K562 (cell line): Measurements from ENCODE around the gene WDR62. TPM values are rescaled to one million over a fixed set of nuclear protein-coding genes. Genes with fewer than 3 reads are reported as not detected.

Experiments used
- ARID1B ChIP-seq: fragments of 450-650 bp; IDR thresholded peaks from 2 replicates; pipeline ENCODE4 v1.6.1; 2016; ENCODE audit warnings: antibody characterized with exemption, mild to moderate bottlenecking, inconsistent platforms
- ARID3B ChIP-seq: fragments of 250-450 bp; sonication (Bioruptor Pico); IDR thresholded peaks from 2 replicates; pipeline ENCODE4 v1.4.0; 2020; ENCODE audit warnings: borderline replicate concordance
- ATF1 ChIP-seq, 2 experiments: fragments of 450-650 bp in 1 of 2; IDR thresholded peaks; 2 replicates each; pipeline ENCODE4 v1.6.1; 2016; ENCODE audit warnings: missing compliant biosample characterization in 1 of 2, missing genetic modification characterization in 1 of 2
- DIDO1 ChIP-seq: fragments of 450-650 bp; IDR thresholded peaks from 2 replicates; pipeline ENCODE4 v1.6.1; 2016; ENCODE audit warnings: low read depth, missing biosample characterization, missing genetic modification characterization
- ELF2 ChIP-seq: fragments of 250-450 bp; sonication (Bioruptor Pico); IDR thresholded peaks from 2 replicates; pipeline ENCODE4 v1.5.0; 2021; ENCODE audit warnings: mild to moderate bottlenecking
- FOXA3 ChIP-seq, 2 experiments: fragments of 450-650 bp in 1 of 2; sonication (generic) in 1 of 2; formaldehyde crosslinking; IDR thresholded peaks in 1 of 2; conservative IDR thresholded peaks in 1 of 2; 2 replicates each; pipeline versions ENCODE4 v1.4.0 to v1.8.0; 2020 to 2022; ENCODE audit warnings: mild to moderate bottlenecking in 2 of 2, missing genetic modification reagents in 1 of 2
- FOXK2 ChIP-seq, 2 experiments: fragments of 450-650 bp; IDR thresholded peaks in 1 of 2; conservative IDR thresholded peaks in 1 of 2; 2 replicates each; pipeline ENCODE4 v1.6.1; 2016; ENCODE audit warnings: low read depth in 2 of 2, mild to moderate bottlenecking in 1 of 2
- HDAC1 ChIP-seq, 2 experiments: fragments of 450-650 bp; IDR thresholded peaks; 2 replicates each; pipeline ENCODE4 v1.6.1; 2016 to 2017; ENCODE audit warnings: inconsistent platforms in 1 of 2, mild to moderate bottlenecking in 1 of 2, moderate library complexity in 1 of 2
- HDAC8 ChIP-seq: fragments of 450-650 bp; IDR thresholded peaks from 2 replicates; pipeline ENCODE4 v1.6.1; 2016; ENCODE audit warnings: mild to moderate bottlenecking, missing genetic modification characterization, moderate library complexity, missing compliant biosample characterization
- HDGF ChIP-seq: fragments of 450-650 bp; IDR thresholded peaks from 2 replicates; pipeline ENCODE4 v1.6.1; 2016
- NEUROD1 ChIP-seq: fragments of 150-350 bp; IDR thresholded peaks from 2 replicates; pipeline ENCODE4 v1.6.1; 2014; ENCODE audit warnings: borderline replicate concordance, low read length, low read depth; ENCODE audit not compliant: partially characterized antibody
- POLR2B ChIP-seq: fragments of 450-650 bp; IDR thresholded peaks from 2 replicates; pipeline ENCODE4 v1.6.1; 2018; ENCODE audit warnings: low read depth; ENCODE audit not compliant: partially characterized antibody
- SMAD3 ChIP-seq: fragments of 450-650 bp; formaldehyde crosslinking; conservative IDR thresholded peaks from 2 replicates; pipeline ENCODE4 v1.4.0; 2020; ENCODE audit warnings: mild to moderate bottlenecking
- SMARCE1 ChIP-seq: fragments of 450-650 bp; IDR thresholded peaks from 2 replicates; pipeline ENCODE4 v1.7.1; 2016; ENCODE audit warnings: mild to moderate bottlenecking
- STAT5A ChIP-seq: IDR thresholded peaks from 2 replicates; pipeline ENCODE4 v1.6.1; 2012; ENCODE audit warnings: low read length, inconsistent platforms, borderline replicate concordance
- TAL1 ChIP-seq: fragments of 450-650 bp; IDR thresholded peaks from 2 replicates; pipeline ENCODE4 v1.6.1; 2016; ENCODE audit warnings: mild to moderate bottlenecking
- THAP7 ChIP-seq: fragments of 250-450 bp; sonication (Bioruptor Pico); IDR thresholded peaks from 2 replicates; pipeline ENCODE4 v1.5.0; 2021
- YY1 ChIP-seq, 3 experiments: IDR thresholded peaks; 2 replicates each; pipeline ENCODE4 v1.6.1; 2011; ENCODE audit warnings: low read length in 2 of 3, mild to moderate bottlenecking in 2 of 3, moderate library complexity in 2 of 3, borderline replicate concordance in 1 of 3, control low read depth in 1 of 3, low read depth in 1 of 3; ENCODE audit not compliant: insufficient read depth in 3 of 3, insufficient replicate concordance in 2 of 3, control insufficient read depth in 1 of 3, insufficient read length in 1 of 3; ENCODE audit errors: extremely low read depth in 1 of 3
- ZNF589 ChIP-seq: fragments of 200-800 bp; sonication (Bioruptor generic); IDR thresholded peaks from 2 replicates; pipeline ENCODE4 v1.6.1; 2016; ENCODE audit warnings: low read depth, missing genetic modification characterization, missing compliant biosample characterization
- ZNF644 ChIP-seq: fragments of 200-800 bp; sonication (Bioruptor generic); IDR thresholded peaks from 2 replicates; pipeline ENCODE4 v1.6.1; 2016; ENCODE audit warnings: low read depth, missing genetic modification characterization, missing compliant biosample characterization
- ZNF655 ChIP-seq: fragments of 250-450 bp; sonication (Bioruptor Pico); IDR thresholded peaks from 2 replicates; pipeline ENCODE4 v1.5.0; 2021
- ZNF695 ChIP-seq: fragments of 450-650 bp; formaldehyde crosslinking; IDR thresholded peaks from 2 replicates; pipeline ENCODE4 v1.4.0; 2020; ENCODE audit warnings: mild to moderate bottlenecking, moderate library complexity
- ZNF707 ChIP-seq: fragments of 250-450 bp; sonication (Bioruptor Pico); conservative IDR thresholded peaks from 2 replicates; pipeline ENCODE4 v1.8.0; 2022; ENCODE audit warnings: inconsistent platforms, mild to moderate bottlenecking, moderate library complexity
- ZNF764 ChIP-seq: fragments of 250-450 bp; sonication (Bioruptor Pico); IDR thresholded peaks from 2 replicates; pipeline ENCODE4 v1.4.0; 2020; ENCODE audit warnings: low read depth, mild to moderate bottlenecking, moderate library complexity
- polyA plus RNA-seq, 8 experiments: library from polyadenylated mRNA; depleted of rRNA in 4 of 8; stranded (reverse) in 5 of 8; unstranded in 3 of 8; fragments of >200 nt; fragmentation: Nextera tagmentation in 2 of 8; fragmentation: Illumina TruSeq in 1 of 8; extraction: Ambion mirVana in 2 of 8; extraction: Trizol in 1 of 8; gene quantifications; 2 replicates each; pipeline versions ENCODE4 v1.2.1 to v1.2.3, GENCODE V29; 2011 to 2014; ENCODE audit warnings: inconsistent platforms in 1 of 8, missing spikeins in 1 of 8
- total RNA-seq, 7 experiments: library from RNA; depleted of rRNA in 6 of 7; stranded (reverse); fragments of >200 nt in 6 of 7; fragmentation: Illumina TruSeq in 2 of 7; extraction: Trizol in 2 of 7; gene quantifications; 2 replicates each; pipeline versions ENCODE4 v1.2.1 to v1.2.3, GENCODE V29; 2011 to 2021; ENCODE audit warnings: low replicate concordance in 1 of 7

Gene WDR62
- total and polyA plus RNA-seq, 9 of the 15 experiments (the other 6 are each of a cell fraction or from before 2014, with no cell fraction given), result 0.35 to 32.8 (median 14.4) TPM

GRCh38 chr19:36054119-36054732 lies 471 bp upstream of the WDR62 start, which contains the start of gene THAP8 (continued):
- TF ChIP-seq SMARCE1 (peak; percentile 46; the same call in 1 of the 2 replicates), TAL1 (no peak), POLR2B (peak; percentile 35), FOXK2 (conservative IDR thresholded peaks at IDR 0.05 in 1 of 2, IDR thresholded peaks at IDR 0.05 in 1 of 2; ENCODE audit: low read depth in 2 of 2) (peak; percentile 70 to 95; a peak in 3 of 4 replicates), ZNF695 (CRISPR knock-in tag) (no peak), ZNF707 (CRISPR knock-in tag) (no peak), YY1 (IDR thresholded peaks at IDR 0.05; ENCODE audit: borderline replicate concordance in 1 of 3, control insufficient read depth in 1 of 3, extremely low read depth in 1 of 3, insufficient read depth in 3 of 3, insufficient read length in 1 of 3, insufficient replicate concordance in 2 of 3, low read depth in 1 of 3, low read length in 2 of 3) (peak in 1 of 3 experiments; percentile 18), FOXA3 (CRISPR knock-in tag; conservative IDR thresholded peaks at IDR 0.05 in 1 of 2, IDR thresholded peaks at IDR 0.05 in 1 of 2) (no peak), ARID1B (no peak; the same call in none of the 2 replicates), STAT5A (no peak), ZNF589 (0 out of 2 replicates have a peak, but pooled peaks have one; percentile 75), ZNF644 (tag) (peak; percentile 30; the same call in 1 of the 2 replicates), HDAC1 (IDR thresholded peaks at IDR 0.05) (peak in 1 of 2 experiments; percentile 93; a peak in 2 of 4 replicates), ELF2 (CRISPR knock-in tag) (no peak), DIDO1 (peak; percentile 81), ATF1 (CRISPR knock-in tag; IDR thresholded peaks at IDR 0.05) (peak; percentile 52; the same call in 1 of the 2 replicates), ATF1 (tag; IDR thresholded peaks at IDR 0.05) (peak; percentile 98), THAP7 (CRISPR knock-in tag) (no peak), ZNF764 (CRISPR knock-in tag) (no peak), ARID3B (CRISPR knock-in tag) (no peak), ZNF655 (CRISPR knock-in tag) (no peak), SMAD3 (no peak; the same call in 1 of the 2 replicates), HDAC8 (tag) (peak; percentile 71; the same call in 1 of the 2 replicates), HDGF (no peak), NEUROD1 (no peak)
